ENCODE results near the gene GRIN2C.

GRCh38 chr17:74821655-74822334, 37.9 kb downstream of the GRIN2C start:
- TF ChIP-seq CTCF (IDR thresholded peaks at IDR 0.05; ENCODE audit: low read depth, low read length) (no peak), POLR2A (IDR thresholded peaks at IDR 0.05; ENCODE audit: extremely low read depth, insufficient read length) (no peak), MYC (IDR thresholded peaks at IDR 0.05; ENCODE audit: low read depth, low read length) (no peak)
- TF ChIP-seq, protein P1, sequence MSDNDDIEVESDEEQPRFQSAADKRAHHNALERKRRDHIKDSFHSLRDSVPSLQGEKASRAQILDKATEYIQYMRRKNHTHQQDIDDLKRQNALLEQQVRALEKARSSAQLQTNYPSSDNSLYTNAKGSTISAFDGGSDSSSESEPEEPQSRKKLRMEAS (IDR thresholded peaks at IDR 0.05; ENCODE audit: low read depth, low read length) = no peak

All from NB4 (cell line).